NCI-H2029 treated with DMSO at 0.1 percent for 48 hours (cell line): Measurements from ENCODE around the gene CCNL1.

Experiments
- DNase-seq: peaks from one replicate; lab custom pipeline; 2025; lab: John Stamatoyannopoulos, UW

Gene CCNL1

DNA sequence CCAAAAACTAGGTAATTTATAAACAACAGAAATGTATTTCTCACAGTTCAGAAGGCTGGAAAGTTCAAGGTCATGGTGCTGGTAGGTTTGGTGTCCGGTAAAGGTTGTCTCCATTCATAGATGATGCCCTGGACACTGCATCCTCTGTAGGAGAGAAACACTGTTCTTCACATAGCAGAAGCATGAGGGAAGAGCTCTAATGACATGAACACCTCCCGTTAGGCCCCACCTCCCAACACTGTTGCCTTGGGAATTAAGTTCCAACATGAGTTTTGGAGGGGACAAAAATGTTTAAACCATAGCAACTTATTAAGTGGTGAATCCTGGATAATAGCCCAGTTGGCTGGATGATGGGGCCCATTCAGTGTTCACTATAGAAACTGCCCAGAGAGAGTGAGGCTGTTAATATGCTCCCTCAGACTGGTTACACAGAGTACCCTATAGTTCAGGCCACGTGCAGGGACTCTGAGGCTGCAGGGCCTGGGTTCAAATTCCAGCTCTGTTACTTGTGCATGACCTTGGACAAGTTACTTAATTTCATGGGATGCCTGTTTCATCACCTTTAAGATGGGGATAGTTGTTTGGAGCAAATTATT lies 37.0 kb downstream of the CCNL1 start:
- no peak for DNase-seq

DNA sequence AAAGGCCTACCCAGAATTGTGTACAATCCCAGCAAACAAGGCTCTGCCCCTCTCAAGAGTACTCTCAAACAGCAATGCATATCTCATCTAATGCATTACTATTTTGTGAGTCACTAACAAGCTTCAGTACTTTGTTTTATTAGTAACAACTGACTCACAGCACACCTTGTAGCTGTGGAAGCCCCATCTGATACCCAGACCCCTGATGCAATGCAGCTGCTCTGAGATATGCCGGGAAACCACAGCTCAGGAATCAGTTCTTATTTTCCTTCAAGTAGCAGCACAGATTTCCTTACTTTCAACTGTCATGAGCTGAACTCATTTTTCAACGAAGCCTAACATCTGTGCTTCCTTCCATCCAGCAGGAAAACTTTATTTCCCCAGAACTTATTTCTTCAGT lies 37.8 kb downstream of the CCNL1 start:
- no peak for DNase-seq

DNA sequence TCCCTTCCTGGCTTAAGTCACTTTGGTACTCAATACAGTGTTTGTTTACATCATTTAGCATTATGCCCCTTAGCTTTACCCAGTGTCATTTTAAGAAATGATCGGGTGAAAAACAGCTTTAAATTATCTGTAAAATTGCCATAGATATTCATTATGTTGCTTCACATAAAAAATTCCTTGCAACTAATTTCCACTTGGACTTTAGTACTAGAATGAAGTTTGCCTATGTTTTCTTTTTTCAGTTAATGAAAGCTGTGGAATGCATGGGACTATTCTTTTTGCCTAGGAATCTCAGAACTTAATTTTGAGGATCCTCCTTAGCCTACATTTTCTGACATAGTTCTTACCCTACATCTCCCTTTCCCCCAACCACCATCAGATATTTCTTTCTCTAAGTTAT lies 38.4 kb downstream of the CCNL1 start:
- DNase-seq = no peak

DNA sequence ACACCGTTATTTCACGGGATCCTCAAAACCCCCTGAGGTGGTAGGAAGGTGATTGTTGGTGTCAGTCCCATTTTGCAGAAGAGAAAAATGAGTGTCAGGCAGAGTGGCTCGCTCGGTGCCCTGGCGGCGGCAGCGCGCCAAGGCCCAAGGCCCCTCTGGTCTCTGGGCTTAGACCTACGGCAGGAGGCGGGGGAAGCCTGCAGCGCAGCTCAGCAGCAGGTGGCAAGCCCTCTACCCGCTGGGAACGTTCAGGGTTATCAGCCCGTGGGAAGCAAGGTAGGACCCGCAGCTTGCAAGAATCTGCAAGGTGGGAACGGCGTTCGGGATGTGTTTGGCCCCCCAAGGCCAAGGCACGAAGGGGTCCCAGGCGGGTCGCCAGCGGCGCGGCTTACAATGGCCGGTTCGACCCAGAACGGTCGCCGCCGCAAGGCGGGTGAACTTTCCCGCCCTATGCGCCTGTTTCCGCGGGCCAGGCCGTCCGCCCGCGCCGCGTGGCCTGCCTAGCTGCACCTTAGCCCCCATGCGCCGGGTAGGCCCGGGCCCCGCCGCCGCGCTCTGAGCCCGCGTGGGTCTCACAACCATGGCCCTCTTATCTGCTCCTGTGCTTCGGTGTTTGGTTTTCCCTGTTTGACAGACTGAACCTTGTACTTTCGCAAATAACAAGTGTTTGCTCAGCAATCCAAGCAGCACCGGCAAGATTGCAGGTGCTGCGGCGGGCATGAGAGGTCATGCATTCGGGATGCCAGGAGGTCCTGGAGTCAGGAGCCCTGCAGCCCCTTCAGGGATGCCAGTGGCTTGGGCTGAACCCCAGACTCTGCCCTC lies 39.7 kb downstream of the CCNL1 start:
- DNase-seq = peak; percentile 65

DNA sequence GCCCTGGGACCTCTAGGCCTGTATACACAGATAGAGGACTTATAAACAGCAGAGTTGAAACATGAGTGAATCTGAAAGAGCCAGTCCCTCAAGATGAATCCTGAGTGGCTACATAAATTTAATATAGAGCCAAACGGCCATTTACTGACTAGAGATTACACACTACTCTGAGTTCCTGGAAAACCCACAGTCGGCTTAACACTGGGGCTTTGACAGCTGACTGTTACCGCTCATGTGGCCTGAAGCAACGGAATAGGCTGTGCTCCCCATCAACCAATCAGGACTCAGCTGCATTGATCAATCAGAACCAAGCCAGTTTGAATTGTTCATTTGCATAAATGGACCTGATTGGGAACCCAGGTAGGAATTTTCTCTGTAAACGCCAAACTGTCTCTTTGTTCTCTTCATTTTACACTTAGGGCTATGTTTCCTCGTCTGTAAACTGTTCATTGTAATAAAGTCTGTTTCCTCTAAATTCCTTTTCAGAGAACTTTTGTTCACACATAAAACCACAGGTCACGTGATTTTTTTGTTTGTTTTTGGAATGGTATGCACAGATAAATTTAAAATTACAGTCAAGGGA lies 40.5 kb downstream of the CCNL1 start:
- DNase-seq = peak; percentile 70

DNA sequence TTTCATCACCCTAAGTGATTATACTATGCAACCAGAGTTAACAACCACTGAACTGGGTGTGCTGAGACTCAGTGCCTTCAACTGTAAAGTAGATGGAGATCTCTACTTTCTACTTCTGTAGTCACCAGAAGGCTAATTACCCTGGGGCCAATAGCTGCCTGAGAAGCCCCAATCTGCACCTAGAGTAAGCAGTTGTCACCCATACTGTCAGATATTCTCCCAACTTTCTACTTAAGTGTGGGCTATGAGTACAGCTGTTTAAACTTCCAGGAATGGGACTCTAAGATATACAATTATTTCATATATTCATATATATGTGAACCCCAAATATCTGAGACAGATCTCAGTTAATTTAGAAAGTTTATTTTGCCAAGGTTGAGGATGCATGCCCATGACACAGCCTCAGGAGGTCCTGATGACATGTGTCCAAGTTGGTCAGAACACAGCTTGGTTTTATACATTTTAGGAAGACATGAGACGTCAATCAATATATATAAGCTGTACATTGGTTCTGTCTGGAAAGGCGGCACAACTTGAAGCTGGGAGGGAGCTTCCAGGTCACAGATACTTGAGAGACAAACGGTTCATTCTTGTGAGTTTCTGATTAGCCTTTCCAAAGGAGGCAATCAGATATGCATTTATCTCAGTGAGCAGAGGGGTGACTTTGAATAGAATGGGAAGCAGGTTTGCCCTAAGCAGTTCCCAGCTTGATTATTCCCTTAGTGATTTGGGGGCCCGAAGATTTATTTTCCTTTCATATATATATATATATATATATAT lies 41.9 kb downstream of the CCNL1 start:
- no peak for DNase-seq

DNA sequence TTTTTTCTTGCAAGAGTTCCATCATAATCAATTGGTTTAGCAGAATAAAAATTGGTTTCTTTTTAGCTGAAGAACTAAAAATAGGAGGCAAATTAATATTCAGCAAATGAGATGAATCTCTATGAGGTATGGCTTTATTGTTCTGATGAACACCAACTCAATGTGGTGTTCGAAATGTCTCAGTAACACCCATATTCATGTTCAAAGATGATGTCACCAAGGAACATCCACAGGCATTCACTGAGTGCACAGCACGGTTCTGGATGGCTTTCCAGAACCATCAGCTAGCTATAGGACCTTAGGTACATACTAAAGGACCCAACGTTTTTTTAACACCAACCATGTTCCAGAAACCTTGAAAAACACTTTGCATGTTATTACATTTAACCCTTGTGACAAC lies 42.7 kb downstream of the CCNL1 start:
- no peak for DNase-seq

DNA sequence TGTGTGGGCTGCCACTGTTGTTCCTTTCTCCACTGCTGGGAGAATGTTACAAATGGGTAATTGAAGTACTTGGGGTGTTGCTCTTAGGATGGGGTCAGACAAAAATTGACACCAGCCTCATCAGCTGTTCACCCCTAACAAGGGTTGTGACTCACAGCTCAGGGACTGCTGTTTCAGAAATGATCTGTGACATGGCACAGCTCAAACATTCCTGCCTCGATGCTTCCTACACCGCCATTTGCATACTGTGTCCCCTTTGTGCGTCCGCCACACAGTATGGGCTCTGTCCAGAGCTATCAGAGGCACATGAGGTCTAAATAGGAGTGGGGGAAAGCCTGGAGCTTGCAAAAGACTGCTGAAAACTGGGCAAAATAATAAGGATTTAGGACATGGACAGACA lies 43.9 kb downstream of the CCNL1 start:
- no peak for DNase-seq

DNA sequence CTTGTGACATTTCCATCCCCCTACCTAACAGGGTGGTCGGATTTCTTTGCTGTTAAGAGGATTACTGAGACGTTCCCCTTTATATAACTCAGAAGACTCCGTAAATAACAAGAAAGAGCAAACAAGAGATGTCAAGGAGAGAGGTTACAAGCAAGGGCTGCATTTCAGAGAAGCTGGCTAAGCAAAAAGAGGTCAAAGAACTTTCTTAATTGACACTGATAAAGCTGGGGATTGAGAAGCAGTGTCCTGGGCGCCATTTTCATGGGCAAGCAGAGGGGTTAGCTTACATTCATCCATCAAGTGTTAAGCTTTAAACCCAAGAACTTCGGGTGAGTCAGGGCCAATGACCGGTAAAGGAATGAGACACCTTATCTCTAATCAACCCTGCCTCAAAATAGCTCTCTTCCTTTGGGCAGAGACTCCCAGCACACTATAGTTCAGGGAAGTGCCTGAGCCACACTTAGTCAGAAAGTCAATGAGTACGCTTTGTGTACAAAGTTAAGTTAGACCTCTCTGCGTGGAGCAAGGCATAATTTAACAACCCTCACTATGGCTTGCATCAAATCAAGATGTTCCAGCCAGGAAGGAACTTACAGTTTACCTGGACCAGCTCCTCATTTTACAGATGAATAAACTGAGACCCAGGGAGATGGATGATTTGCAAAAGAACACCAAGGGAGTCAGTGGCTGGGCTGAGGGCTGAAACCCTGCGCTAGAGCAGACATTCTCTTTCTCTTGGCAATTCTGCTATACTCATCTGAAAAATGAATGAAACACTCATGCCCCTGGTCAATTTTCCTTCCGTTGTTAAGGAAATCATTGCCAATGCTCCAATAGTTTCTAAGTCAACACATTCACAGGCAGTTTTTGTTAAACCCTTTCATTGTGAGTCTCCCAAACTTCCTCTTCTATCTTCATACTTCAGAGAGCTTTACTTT lies 44.6 kb downstream of the CCNL1 start:
- no peak for DNase-seq

DNA sequence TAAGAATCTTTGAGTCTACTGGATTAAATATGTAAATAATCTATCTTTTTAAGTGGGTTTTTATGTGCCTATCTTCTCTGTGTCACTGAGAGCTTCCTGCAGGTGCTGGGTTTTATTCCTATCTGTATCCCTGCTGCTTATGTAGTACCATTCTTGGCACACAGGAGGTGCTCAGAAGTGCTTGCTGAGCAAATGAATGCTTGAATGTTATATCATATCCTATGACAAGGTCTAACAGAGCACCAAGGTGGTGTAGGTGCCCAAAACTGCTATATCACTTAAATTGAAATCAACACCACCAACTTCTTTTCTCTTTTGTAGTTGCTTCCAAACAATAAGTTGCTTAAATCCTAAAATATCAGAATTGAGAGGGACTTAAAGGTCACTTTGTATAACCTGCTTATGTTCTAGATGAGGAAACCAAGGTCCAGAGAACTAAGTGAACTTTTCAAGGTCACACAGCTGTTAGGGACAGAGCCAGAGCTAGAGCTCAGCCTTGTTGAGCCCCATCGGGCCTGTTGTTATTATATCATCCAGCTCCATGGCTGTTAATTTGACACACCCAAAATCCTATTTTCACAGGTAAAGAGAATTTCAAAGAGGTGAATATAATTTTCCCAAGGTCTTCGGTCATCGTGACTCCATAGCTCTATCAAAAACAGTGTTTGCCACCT lies 46.0 kb downstream of the CCNL1 start:
- DNase-seq = no peak

DNA sequence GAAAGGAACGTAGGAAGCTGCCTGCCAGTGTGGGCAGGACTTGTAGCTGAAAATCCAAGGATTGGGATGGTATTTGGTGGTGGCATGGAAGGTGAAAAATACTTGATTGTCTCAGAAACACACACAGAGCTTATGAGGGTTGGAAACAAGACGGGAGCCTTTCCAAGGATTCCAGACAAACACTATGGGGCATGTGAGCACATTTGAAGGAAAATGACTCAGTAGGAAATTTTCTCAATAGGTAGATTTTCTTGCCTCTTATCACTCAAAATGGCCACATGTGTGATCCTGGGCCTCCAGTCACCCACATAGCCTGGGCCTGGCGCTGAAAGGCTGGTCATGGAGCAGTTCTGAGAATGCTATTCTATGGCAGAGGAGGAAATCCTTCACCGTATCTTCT lies 47.4 kb downstream of the CCNL1 start:
- DNase-seq = no peak

DNA sequence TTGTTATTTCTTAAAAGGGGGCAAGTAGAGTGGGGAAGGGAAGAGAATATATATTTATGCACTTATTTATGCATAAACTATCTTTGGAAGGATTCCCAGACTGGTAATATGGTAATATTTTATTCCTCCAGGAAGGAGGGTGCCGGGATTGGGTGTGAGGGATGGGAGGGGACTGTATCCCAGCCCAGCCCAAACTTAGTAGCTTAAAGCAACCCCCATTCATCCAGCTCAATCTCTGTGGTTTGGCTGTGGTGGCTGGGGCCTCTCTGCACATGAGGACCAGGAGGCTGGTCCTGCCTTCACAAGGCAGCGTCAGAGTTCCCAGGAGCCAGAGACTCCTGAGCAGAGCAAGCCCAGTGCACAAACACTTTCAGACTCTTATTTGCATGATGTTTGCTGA lies 48.4 kb downstream of the CCNL1 start:
- no peak for DNase-seq

DNA sequence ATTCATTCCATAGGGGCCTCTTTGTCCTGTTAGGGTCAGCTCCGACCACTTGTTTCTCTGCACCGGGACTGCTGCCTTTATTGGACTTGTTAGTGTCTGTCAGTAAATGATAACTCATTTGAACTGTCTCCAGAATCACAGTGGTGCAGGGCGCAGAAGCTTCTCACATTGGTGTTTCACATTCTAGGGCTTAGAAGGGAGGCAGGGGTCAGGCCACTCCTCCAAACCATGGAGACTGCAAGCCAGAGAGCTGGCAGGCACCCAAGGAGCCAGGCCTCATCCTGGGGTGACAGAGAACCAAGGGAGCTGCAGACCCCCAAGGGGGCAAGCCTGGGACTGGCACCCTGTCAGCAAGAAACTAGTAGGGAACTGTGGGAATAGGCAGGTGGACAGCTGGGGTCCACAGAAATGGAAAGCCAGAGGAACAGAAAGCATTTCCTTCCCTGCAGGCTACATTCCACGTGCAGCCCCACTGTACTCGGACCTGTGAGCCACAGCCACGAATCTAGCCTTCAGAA lies 49.1 kb downstream of the CCNL1 start:
- no peak for DNase-seq

DNA sequence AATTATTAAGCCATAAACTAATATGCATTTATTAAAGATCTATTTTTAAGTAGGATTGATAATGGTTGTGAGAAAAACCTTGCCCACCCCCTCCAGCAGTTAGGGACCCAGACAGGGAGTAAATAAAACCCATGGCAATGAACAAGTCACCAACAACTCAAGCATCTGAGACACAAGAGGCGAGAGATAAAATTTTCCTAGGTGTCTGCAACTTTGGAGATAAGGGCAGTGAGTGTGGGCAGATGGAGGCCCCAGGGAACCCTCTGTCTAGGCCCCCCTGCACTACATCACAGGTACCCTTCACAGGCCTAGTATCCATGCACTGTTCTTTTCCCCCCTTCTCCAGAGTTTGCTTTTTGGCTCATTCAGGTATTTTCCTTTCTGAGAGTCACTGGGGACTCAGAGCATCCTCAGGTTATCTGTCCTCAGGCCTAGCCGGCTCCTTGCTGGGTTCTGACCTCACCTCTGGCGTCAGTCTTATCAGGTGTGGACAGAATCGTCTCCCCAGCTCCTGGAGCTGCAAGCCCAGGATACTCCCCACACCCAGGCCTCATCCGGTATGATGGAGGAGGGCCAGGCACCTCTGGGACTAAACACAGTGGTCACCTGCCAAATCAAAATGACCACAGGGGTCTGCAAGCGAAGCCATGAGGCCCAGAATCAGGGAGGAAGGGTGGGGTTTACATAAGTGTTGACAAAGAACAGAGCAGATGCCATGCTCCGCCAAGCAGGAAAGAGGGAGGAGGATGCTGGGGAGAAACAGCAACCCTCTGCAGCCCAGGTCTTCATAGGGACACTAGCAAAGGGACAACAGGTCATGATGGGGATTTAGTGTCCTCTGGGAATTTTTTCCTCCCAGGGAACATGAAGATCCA lies 50.4 kb downstream of the CCNL1 start:
- DNase-seq = no peak

DNA sequence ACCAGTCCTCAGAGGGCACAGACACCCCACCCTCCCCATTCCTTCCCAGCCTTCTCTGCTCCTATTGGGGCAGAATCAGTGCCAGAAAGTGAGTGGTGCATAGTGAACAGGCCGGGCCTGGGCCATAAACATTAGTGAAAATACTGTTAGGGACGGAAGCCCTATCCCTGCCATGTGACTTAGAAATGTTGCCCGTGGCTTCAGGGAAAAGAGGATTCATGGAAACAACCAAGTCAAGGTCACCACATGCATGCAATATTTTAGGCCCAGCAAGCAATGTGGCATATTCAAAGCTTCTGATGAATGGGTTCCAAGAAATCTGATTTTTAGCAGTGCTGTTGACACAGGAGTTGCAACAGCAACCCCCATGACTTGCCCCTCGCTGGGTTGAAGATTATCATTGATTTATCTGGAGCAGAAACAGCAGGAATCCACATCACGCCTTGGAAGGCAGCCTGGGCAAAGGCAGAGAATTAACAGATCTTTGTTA lies 52.3 kb downstream of the CCNL1 start:
- no peak for DNase-seq

DNA sequence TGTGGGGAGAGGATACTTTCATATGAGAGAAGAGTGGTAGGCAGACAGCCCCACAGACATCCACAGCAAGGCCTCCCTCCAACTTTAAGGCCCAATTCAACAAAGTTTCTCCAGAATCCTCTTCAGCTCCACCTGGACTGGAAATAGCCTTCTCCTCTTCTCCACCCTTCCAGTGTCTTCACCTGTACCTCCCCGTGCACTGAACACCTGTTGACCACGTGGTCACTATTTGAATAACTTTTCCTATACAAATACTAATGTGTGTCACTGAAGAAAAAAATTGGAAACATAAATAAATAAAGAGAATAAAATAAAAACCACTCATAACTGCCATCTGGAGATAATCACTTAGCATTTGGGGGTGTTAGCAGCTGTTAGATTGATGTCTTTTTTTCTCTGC lies 52.9 kb downstream of the CCNL1 start:
- peak; percentile 11 for DNase-seq

DNA sequence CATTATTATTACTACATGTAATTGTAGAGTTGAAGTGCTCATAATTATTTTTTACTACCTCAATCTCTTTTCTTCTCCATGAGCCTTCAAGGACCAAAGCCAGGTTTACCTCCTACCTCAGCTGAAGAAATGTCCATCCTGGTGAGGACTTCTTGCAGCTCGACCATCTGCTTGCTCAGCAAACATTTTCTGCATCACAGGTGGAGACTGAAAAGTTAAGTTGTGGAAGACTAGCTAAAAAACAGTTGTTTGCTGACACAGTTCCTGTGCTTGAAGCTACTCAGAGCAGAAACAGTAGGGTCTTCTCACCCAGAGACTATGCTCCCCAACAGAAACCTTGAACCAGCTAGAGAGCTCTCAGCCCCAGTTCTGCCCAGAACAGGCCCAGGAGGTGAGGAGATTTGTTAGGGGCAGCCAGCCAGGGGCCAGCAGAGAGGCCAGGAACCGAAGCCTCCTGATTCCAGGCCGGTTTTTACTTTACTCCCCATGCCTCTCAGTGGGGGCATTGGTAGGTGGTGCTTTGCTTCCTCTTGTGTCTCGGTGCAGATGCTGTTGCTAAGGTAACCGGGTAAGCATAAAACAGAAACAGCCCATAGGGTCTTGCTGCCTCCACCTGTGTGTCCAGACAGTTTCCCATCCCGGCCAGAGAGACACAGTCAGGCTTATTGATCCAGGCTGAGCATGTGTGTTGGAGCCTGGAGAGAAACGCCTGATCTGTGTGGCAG lies 54.9 kb downstream of the CCNL1 start:
- no peak for DNase-seq

DNA sequence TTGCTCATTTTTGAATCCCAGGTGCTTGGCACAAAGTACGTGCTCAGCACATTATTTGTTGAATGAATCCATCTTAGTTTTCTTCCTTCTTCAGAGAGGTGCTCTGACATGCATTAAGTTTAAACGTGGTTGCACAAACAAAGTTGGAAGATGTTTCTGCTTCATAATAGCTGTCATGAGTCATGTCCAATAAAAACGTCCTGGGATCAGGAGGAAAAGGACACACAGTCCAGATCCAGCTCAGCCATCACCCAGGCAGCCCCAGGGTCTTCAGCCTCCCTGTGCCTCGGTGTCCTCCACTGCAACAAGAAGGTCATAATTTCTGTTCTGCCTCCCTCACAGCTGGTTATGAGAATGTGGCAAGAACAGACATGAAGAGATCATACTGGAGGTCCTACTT lies 55.4 kb downstream of the CCNL1 start:
- no peak for DNase-seq

DNA sequence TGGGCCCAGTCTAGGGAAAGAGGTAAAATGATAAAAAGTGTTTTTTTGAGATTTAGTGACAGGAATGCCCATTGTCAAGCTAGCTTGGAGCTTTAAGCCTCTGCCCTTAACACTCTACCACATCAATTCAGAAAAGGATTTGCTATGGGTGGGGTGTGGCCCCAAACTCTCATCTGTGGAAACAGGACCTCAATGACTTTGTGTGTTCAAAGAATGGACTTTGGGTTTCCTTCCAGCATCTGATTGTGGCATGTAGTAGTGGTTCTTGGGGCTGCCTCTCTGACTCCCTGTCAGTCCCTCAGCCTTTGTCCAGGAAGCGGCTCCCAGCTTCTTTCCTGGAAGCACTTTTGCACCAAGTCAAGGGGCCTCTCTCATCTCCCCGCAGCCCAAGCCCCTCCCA lies 56.1 kb downstream of the CCNL1 start:
- DNase-seq = no peak
